Ascending aorta (tissue), 2 donors: Measurements from ENCODE around the gene ODF2. TPM values are rescaled to one million over a fixed set of nuclear protein-coding genes. Genes with fewer than 3 reads are reported as not detected.

Experiments
- DNase-seq, 2 donors: peaks; one replicate each; pipeline ENCODE4 v3.0.0-alpha.2; 2019; ENCODE audit warnings: low spot score in 2 of 2
- H3K27ac ChIP-seq, 2 donors: fragments of 200-600 bp; sonication (generic); one replicate each; pipeline ENCODE4 v1.5.1; 2016 to 2017; ENCODE audit warnings: mild to moderate bottlenecking in 1 of 2
- H3K27me3 ChIP-seq: fragments of 200-600 bp; sonication (generic); one replicate; pipeline ENCODE4 v1.5.1; 2017
- H3K36me3 ChIP-seq, 2 donors: fragments of 200-600 bp; sonication (generic); one replicate each; pipeline ENCODE4 v1.5.1; 2016
- H3K4me1 ChIP-seq, 2 donors: fragments of 200-600 bp; sonication (generic); one replicate each; pipeline ENCODE4 v1.5.1; 2016 to 2017; ENCODE audit warnings: mild to moderate bottlenecking in 1 of 2
- H3K4me3 ChIP-seq, 2 donors: fragments of 200-600 bp; sonication (generic); one replicate each; pipeline ENCODE4 v1.5.1; 2016 to 2017; ENCODE audit warnings: mild to moderate bottlenecking in 1 of 2
- H3K9me3 ChIP-seq, 2 donors: fragments of 200-600 bp; sonication (generic); one replicate each; pipeline ENCODE4 v1.5.1; 2016
- CTCF ChIP-seq, 3 experiments: fragments of 200-600 bp in 2 of 3; fragments of 450-650 bp in 1 of 3; sonication (generic) in 2 of 3; IDR thresholded peaks; one replicate each; pipeline ENCODE4 v1.5.1; 2016 to 2019; ENCODE audit warnings: antibody characterized with exemption in 3 of 3, mild to moderate bottlenecking in 1 of 3, moderate library complexity in 1 of 3
- intact Hi-C: fragments of 100-400 bp; cut with DNase I; formaldehyde crosslinking; loops from one replicate; pipeline ENCODE4 v1.15.1; 2023
- total RNA-seq: library from RNA; depleted of rRNA; stranded (reverse); fragments of >200 nt; gene quantifications from one replicate; pipeline ENCODE4 v1.1.0, GENCODE V29; 2016

Gene ODF2
- total RNA-seq, 1 donor from 2014 or later, result 26.9 TPM

- peaks cover 11 to 24% of the 10 kb centered on the region in 2 donors for H3K36me3 ChIP-seq
- H3K4me1 ChIP-seq, result no peaks in the 10 kb centered on the region
- H3K27me3 ChIP-seq, result no peaks in the 10 kb centered on the region
- intact Hi-C loops, result no loop called here
- no peak for TF ChIP-seq CTCF (IDR thresholded peaks at IDR 0.05)
- DNase-seq, result no peak
- H3K27ac ChIP-seq, result no peak overlapping the region
- H3K4me3 ChIP-seq, result no peak overlapping the region
- H3K9me3 ChIP-seq, result no peaks in the 10 kb centered on the region
Measured at GRCh38 chr9:128429513-128430086, 26.2 kb upstream of the ODF2 start.

DNA sequence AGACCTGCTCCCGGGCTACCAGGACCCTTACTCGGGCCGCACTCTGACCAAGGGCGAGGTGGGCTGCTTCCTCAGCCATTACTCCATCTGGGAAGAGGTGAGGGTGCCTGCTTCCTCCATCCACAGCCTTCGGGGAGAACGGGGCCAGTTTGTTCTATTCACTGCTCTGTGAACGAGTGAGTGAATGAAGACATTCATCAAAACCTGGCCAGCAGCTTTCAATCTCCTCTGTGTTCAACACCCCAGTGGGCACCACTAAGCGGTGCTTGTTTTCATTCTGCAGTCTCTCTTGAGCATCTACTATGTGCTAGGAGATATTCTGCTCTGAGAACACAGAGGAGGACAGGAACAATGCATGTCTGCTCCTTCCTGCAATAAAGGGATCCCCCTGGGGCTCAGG lies 24.6 kb upstream of the ODF2 start:
- Histone ChIP-seq H3K4me3 (no peak overlapping the region), H3K27me3 (no peaks in the 10 kb centered on the region), H3K27ac (no peak overlapping the region), H3K4me1 (no peaks in the 10 kb centered on the region), H3K36me3 (peaks cover 11 to 21% of the 10 kb centered on the region in 2 donors), H3K9me3 (no peaks in the 10 kb centered on the region)
- no peak for DNase-seq
- intact Hi-C loops, result no loop called here
- no peak for TF ChIP-seq CTCF (IDR thresholded peaks at IDR 0.05)

- peaks cover 12 to 21% of the 10 kb centered on the region in 2 donors for H3K36me3 ChIP-seq
- no peak overlapping the region for H3K27ac ChIP-seq
- intact Hi-C loops, result no loop called here
- no peaks in the 10 kb centered on the region for H3K9me3 ChIP-seq
- H3K27me3 ChIP-seq, result no peaks in the 10 kb centered on the region
- no peak overlapping the region for H3K4me3 ChIP-seq
- no peak for TF ChIP-seq CTCF (IDR thresholded peaks at IDR 0.05)
- H3K4me1 ChIP-seq, result peaks cover 0 to 3% of the 10 kb centered on the region in 2 donors
- DNase-seq, result no peak
Measured at GRCh38 chr9:128434340-128434739, 21.5 kb upstream of the ODF2 start.

DNA sequence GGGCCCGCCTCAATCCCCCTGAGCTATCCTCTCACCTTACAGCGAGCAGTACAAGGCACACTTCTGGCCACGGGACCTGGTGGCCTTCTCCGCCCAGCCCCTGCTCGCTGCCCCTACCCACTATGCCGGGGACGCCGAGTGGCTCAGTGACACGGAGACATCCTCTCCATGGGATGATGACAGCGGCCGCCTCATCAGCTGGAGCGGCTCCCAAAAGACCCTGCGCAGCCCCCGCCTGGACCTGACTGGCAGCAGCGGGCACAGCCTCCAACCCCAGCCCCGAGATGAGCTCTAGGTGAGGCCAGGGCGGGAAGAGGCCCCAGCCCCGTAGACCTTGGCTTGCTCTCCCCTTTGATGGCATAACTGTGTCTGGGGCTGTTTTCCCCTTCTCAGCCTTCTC lies 20.2 kb upstream of the ODF2 start:
- Histone ChIP-seq H3K27ac (no peak overlapping the region), H3K36me3 (peaks cover 12 to 21% of the 10 kb centered on the region in 2 donors), H3K4me3 (no peak overlapping the region), H3K9me3 (no peaks in the 10 kb centered on the region), H3K4me1 (peaks cover 0 to 3% of the 10 kb centered on the region in 2 donors), H3K27me3 (no peaks in the 10 kb centered on the region)
- no peak for TF ChIP-seq CTCF (IDR thresholded peaks at IDR 0.05)
- intact Hi-C loops, result no loop called here
- no peak for DNase-seq

DNA sequence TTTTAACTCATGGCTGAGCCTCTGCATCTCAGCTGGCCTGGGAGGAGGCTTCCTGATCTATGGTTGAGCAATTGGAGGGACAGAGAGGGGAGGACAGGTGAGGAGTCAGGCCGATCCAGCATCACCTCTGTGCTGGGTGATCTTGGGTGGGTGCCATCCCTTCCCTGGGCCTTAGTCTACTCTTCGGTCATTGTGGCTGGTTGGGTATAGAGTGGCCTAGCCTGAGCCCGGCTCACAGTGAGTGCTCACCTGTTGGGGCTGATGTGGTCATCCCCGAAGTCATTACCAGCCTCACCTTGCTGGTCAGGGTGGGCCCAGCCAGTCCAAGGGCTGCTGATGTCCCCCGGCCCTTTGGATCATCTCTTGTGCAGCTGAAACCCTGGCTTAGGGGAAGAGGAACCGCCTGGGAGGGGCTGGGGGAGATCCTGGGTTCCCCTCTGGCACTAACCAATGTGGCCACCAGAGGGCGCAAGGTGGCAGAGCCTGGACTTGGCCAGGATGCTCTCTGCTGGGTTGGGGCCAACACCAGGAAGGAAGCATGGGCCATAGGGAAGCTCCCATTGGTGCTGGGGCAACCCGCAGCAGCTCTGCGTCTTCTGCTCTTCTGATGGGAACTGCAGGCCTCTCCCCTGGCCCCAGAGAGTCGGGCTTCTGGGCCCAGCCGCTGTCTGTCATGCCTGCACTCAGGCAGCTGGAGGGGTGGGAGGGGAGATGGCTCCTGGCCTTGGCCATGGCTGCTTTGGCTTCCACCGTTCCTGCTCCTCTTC lies 17.3 kb upstream of the ODF2 start:
- Histone ChIP-seq H3K9me3 (no peaks in the 10 kb centered on the region), H3K4me3 (no peak overlapping the region), H3K36me3 (peaks cover 5 to 9% of the 10 kb centered on the region in 2 donors), H3K27me3 (no peaks in the 10 kb centered on the region), H3K27ac (no peak overlapping the region), H3K4me1 (peaks cover 0 to 3% of the 10 kb centered on the region in 2 donors)
- intact Hi-C loops, result loop anchor here (1.0 kb wide), 1 partner anchor 17 kb away; no protein-coding TSS in a partner anchor
- peak; percentile 91 to 96 (median 93) for TF ChIP-seq CTCF (IDR thresholded peaks at IDR 0.05)
- DNase-seq, result peak in 1 of 2 donors; percentile 89
